Kidney glomerular epithelial cell (primary cell): ENCODE data around the gene TLCD2.
"Not testable (repeated sequence)": the region's sequence is repeated elsewhere in the genome, so short reads cannot be mapped to it uniquely, and the experiment has no call there.

Experiments used
- DNase-seq: peaks from one replicate; lab custom pipeline; 2025; lab: John Stamatoyannopoulos, UW

Gene TLCD2

GRCh38 chr17:1735834-1736347, 25.7 kb upstream of the TLCD2 start:
- no peak for DNase-seq

GRCh38 chr17:1735418-1735817, 25.2 kb upstream of the TLCD2 start:
- DNase-seq: no peak

- no peak for DNase-seq
Measured at GRCh38 chr17:1733759-1734158, 23.6 kb upstream of the TLCD2 start.

GRCh38 chr17:1732833-1733321, 22.7 kb upstream of the TLCD2 start:
- DNase-seq: no peak

DNA sequence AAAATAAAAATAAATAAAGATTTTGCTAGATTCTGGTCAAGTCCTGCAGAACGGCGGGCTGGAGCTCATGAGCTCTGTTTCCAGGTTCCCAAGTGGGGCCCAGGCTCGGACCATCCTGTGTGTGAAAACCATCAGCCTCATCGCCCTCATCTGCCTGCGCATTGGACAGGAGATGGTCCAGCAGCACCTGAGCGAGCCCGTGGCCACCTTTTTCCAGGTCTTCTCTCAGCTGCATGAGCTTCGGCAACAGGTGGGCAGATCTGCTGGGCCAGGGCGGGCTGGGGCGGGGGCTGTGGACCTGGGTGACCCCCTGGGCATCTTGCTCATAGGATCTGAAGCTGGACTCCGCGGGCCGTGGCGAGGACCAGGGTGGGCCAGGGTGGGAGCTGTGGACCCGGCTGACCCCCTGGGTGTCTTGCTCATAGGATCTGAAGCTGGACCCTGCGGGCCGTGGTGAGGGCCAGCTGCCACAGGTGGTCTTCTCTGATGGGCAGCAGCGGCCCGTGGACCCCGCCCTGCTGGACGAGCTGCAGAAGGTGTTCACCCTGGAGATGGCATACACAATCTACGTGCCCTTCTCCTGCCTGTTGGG, 22.2 kb upstream of the TLCD2 start:
- DNase-seq: no peak

DNA sequence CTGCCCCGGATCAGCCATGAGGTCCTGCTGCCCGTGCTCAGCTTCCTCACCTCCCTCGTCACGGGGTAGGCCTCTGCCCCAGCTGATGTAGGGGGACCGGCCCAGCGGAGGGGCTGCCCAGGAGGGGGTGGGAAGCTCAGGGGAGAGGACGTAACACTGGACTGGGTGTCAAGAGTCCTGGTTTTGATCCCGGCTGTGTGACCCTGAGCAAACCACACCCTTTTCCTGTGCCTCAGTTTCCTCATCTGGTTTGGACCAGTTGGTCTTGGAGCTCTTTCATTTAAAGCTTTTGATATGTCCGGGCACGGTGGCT, 21.0 kb upstream of the TLCD2 start:
- DNase-seq: no peak

GRCh38 chr17:1730326-1731193, 20.4 kb upstream of the TLCD2 start:
- no peak for DNase-seq

DNA sequence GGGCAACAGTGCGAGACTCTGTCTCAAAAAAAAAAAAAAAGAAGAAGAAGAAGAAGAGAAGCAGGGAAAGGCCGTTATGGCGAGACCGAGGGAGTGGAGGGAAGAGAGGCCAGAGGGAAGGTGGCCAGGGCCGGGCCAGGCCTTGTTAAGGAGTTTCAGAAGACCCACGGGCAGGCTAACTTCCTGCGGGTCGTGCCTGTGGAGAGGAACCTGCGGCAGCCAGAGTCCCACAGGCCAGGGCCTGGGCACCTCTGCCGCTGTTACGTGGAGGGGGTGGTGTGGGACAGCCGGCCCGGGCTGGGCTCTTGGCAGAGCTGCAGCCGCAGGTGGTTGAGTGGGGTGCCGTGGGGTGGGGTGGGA, 19.8 kb upstream of the TLCD2 start:
- DNase-seq: no peak

DNA sequence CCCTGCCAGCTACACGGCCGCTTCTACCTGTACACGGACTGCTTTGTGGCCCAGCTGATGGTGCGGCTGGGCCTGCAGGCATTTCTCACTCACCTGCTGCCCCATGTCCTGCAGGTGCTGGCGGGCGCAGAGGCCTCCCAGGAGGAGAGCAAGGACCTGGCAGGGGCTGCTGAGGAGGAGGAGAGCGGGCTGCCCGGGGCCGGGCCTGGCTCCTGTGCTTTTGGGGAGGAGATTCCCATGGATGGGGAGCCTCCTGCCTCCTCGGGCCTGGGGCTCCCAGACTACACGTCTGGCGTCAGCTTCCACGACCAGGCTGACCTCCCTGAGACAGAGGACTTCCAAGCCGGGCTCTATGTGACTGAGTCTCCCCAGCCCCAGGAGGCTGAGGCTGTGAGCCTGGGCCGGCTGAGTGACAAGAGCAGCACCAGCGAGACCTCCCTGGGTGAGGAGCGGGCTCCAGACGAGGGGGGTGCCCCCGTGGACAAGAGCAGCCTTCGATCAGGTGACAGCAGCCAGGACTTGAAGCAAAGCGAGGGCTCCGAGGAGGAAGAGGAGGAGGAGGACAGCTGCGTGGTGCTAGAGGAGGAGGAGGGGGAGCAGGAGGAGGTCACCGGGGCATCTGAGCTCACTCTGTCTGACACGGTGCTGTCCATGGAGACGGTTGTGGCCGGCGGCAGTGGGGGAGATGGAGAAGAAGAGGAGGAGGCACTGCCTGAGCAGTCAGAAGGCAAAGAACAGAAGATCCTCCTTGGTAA, 17.9 kb upstream of the TLCD2 start:
- peak; percentile 21 for DNase-seq

GRCh38 chr17:1727258-1727789, 17.1 kb upstream of the TLCD2 start:
- DNase-seq: no peak

DNA sequence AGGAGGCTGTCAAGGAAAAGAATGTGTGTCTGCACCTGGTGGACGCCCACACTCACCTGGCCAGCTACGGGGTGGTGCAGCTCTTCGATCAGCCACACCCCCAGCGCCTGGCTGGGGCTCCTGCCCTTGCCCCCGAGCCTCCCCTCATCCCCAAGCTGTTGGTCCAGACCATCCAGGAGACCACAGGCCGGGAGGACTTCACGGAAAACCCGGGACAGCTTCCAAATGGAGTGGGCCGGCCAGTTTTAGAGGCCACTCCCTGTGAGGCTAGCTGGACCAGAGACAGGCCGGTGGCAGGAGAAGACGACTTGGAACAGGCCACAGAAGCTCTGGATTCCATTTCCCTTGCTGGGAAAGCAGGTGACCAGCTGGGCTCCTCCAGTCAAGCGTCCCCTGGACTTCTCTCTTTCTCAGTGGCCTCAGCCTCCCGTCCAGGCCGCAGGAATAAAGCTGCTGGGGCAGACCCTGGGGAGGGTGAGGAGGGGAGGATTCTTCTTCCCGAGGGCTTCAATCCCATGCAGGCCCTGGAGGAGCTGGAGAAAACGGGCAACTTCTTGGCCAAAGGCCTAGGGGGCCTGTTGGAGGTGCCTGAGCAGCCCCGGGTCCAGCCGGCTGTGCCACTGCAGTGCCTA, 16.6 kb upstream of the TLCD2 start:
- DNase-seq: no peak

DNA sequence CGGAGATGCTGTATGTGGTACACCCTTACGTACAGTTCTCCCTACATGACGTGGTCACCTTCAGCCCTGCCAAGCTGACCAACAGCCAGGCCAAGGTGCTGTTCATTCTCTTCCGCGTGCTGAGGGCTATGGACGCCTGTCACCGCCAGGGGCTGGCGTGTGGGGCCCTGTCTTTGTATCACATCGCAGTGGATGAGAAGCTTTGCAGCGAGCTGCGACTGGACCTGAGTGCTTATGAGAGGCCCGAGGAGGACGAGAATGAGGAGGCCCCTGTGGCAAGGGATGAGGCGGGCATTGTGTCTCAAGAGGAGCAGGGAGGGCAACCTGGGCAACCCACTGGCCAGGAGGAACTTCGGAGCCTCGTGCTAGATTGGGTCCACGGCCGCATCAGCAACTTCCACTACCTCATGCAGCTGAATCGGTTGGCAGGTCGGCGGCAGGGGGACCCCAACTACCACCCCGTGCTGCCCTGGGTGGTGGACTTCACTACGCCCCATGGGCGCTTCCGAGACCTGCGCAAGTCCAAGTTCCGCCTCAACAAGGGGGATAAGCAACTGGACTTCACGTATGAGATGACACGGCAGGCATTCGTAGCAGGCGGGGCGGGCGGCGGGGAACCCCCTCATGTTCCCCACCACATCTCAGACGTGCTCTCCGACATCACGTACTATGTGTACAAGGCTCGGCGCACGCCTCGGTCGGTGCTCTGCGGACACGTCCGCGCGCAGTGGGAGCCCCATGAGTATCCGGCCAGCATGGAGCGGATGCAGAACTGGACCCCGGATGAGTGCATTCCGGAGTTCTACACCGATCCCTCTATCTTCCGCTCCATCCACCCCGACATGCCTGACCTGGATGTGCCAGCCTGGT, 15.7 kb upstream of the TLCD2 start:
- no peak for DNase-seq

DNA sequence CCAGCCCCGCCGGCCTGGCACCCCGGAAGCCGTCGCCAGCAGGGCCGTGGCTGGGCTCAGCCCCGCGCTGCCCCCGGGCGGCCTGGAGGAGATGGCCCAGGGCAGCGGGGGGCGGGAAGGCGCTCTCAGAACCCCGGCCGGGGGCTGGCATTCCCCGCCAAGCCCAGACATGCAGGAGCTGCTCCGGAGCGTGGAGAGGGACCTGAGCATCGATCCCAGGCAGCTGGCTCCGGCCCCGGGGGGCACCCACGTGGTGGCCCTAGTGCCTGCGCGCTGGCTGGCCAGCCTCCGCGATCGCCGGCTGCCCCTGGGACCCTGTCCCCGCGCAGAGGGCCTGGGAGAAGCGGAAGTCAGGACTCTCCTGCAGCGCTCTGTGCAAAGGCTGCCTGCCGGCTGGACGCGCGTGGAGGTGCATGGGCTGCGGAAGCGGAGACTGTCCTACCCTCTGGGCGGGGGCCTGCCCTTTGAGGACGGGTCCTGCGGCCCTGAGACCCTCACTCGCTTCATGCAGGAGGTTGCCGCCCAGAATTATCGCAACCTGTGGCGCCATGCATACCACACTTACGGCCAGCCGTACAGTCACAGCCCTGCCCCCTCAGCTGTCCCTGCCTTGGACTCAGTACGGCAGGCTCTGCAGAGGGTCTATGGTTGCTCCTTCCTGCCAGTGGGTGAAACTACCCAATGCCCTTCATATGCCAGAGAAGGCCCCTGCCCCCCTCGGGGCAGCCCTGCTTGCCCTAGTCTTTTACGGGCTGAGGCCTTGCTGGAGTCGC, 14.9 kb upstream of the TLCD2 start:
- no peak for DNase-seq

GRCh38 chr17:1724351-1724868, 14.2 kb upstream of the TLCD2 start, which contains the start of gene WDR81:
Gene WDR81, plus strand, starts transcription at chr17:1724704. Its CDS starts 256 bp downstream, at chr17:1724960.
- peak; percentile 47 for DNase-seq

DNA sequence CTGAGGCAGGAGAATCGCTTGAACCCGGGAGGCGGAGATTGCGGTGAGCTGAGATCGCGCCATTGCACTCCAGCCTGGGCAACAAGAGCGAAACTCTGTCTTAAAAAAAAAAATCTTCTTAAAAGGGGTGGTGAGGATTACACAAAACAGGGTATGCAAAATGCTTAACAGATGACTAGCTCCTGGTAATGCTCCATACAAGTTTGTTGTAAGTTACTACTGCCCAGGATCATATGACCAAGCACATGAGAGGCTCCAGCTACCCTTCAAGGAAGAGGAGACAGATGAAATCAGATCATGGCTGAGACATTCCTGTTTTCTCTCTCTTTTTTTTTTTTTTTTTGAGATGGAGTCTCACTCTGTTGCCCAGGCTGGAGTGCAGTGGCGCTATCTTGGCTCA, 11.8 kb upstream of the TLCD2 start:
- not testable (repeated sequence) for DNase-seq

DNA sequence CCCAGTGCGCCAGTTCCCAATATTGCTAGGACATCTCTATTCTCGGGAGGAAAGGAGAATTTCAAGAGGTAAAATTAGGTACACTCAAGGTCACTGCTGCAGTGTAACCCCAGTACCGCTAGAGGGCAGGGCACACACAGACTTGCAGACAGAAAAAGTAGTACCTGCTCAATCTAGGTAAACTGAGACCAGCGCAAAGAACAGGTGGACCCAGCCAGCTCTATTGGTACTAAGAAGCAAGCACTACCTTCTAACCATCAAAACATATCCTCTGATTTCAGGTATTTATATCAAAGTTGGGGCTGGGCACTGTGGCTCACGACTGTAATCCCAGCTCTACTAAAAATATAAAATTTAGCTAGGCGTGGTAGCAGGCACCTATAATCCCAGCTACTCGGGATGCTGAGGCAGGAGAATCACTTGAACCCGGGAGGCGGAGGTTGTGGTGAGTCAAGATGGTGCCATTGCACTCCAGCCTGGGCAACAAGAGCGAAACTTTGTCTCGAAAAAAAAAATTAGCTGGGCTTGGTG, 10.7 kb upstream of the TLCD2 start:
- peak; percentile 44 for DNase-seq

- DNase-seq: no peak
Measured at GRCh38 chr17:1718362-1719165, 8.4 kb upstream of the TLCD2 start.

DNA sequence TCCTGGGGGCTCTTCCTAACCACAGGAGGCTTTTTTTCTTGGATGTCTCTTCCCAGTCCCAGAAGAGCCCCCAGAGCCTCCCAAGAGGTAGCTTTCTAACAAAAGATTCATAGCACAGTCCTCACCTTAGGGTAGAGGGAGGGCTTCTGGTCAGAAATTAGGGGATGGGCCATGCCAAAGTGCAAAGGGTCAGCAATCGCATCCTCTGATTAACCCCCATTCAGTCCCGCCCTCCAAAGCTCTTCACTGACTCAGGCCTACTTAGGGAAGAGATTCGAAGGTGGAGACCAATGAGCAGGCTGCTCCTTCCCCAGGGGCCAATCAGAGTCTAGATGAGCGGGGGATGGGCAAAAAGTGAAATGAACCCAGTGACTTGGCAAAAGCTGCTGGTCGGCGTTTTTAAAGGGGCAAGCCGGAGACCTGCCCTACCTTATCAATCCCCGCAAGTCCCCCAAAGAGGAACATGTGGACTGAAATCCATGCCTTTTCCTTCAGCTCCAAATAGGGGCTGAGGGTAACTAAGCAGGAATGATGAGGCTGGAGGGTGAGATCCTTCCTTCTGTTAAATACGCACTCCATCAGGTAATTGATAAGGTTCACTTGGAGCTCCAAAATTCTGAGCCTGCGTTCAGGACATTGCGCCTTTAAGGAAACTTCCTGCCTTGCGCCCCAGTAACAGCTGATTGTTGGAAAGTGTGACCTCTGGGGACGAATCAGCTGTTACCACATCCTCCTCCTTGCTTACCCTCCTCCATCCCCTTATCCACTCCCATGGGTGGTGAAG, 6.9 kb upstream of the TLCD2 start:
- DNase-seq: peak; percentile 99
